ENCODE data around the gene TMEM218.

TMEM218 gene

DNA sequence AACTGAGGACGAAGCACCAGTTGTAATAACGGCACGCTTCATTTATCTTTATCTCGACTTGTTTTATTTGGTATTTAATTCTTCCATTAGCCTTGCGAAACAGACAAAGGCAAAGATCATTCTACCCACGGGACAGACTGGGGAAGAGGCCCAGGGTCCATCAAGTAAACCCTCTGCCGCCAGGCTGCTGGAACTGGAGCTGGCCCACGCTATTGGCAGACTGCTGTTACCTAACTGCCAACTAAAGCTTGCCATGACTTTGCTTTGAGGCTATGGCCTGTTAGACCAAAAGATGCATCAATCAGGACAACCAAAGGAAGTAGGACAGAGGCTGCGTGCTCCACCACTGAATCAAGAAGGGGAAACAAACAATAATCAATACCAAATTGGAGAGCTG lies 780 bp upstream of the TMEM218 start:
- H3K27ac ChIP-seq = peak overlapping the region; percentile 73

GRCh38 chr11:125111001-125111342 lies 454 bp downstream of the TMEM218 start:
- H3K27ac ChIP-seq = peak overlapping the region; percentile 73

More for the DNA sequence above, 780 bp upstream of the TMEM218 start:
- TF ChIP-seq CTCF (conservative IDR thresholded peaks at IDR 0.05) = no peak

GRCh38 chr11:125110506-125110905 lies 920 bp downstream of the TMEM218 start:
- TF ChIP-seq CTCF (conservative IDR thresholded peaks at IDR 0.05) = no peak
- H3K27ac ChIP-seq = peak overlapping the region; percentile 73

More at GRCh38 chr11:125111001-125111342, 454 bp downstream of the TMEM218 start:
- TF ChIP-seq CTCF (conservative IDR thresholded peaks at IDR 0.05) = no peak

- no peak for TF ChIP-seq CTCF (conservative IDR thresholded peaks at IDR 0.05)
- H3K27ac ChIP-seq = no peak overlapping the region
Observed at GRCh38 chr11:125108469-125108868, 3.0 kb downstream of the TMEM218 start.

DNA sequence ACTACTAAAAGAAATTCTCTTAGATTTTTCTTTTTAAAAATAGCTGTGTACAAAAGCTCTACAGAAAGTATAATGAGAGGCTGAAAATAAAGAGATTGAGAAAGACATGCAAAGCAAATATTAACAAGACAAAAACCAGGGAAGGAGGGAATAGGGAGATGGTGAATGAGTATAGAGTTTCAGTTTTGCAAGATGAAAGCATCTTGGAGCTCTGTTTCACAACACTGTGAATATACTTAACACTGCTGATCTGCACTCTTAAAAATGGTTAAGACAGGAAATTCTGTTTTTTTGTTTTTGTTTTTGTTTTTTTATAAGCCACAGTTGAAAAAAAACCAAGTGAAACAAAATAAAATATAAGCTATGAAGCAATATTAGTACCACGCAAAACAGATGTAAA lies 5.5 kb downstream of the TMEM218 start:
- no peak for TF ChIP-seq CTCF (conservative IDR thresholded peaks at IDR 0.05)
- H3K27ac ChIP-seq = no peak overlapping the region

DNA sequence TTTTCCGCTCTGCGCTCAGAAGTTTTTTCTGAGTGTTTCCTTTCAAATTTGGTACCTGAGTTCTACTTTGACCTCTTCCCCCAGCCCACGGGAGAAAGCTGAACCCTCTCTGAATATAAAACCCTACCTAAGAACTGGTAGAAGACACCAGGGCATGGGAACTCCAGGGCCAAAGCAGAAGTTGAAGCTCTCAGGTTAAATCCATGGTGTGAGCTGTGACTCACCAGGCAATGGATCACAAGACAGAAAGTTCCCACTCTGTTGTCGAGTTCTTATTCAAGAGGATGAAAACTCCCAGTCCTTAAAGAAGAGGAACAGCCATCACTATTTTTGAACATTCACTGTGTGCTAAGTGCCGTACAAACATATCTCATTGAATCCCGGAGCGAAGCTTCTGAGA lies 8.9 kb downstream of the TMEM218 start:
- no peak for TF ChIP-seq CTCF (conservative IDR thresholded peaks at IDR 0.05)

GRCh38 chr11:125102025-125102424 lies 9.4 kb downstream of the TMEM218 start:
- no peak for TF ChIP-seq CTCF (conservative IDR thresholded peaks at IDR 0.05)
- no peak overlapping the region for H3K27ac ChIP-seq

More for the DNA sequence above, 8.9 kb downstream of the TMEM218 start:
- H3K27ac ChIP-seq = no peak overlapping the region

GRCh38 chr11:125101596-125101995 lies 9.8 kb downstream of the TMEM218 start:
- no peak overlapping the region for H3K27ac ChIP-seq
- no peak for TF ChIP-seq CTCF (conservative IDR thresholded peaks at IDR 0.05)
